Lower leg skin (tissue), 3 donors: ENCODE results near the gene FKBP14.

Experiments
- POLR2A ChIP-seq, 2 donors: fragments of 450-650 bp; IDR thresholded peaks; one replicate each; pipeline ENCODE4 v1.6.1; 2016 to 2017; ENCODE audit warnings: antibody characterized with exemption in 2 of 2, mild to moderate bottlenecking in 1 of 2, moderate library complexity in 1 of 2
- TF ChIP-seq, protein P1 (sequence below), 3 donors: fragments of 450-650 bp; IDR thresholded peaks; one replicate each; pipeline ENCODE4 v1.5.1; 2016; ENCODE audit warnings: antibody characterized with exemption in 3 of 3, mild to moderate bottlenecking in 3 of 3, moderate library complexity in 2 of 3

DNA sequence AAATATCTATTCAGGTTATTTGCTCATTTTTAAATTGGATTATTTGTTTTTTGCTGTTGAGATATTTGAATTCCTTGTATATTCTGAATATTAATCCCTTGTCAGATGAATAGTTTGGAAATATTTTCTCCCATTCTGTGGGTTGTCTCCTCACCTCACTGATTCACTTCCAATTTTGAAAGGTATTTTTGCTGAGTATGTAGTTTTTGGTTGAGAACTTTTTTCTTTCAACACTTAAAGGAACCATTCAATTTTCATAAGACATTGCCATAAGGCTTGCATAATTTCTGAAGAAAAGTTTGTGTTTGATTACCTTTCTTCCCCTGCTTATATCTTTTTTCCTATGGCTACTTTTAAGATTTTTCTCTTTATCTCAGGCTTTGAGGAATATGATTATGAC lies 28.0 kb downstream of the FKBP14 start:
- TF ChIP-seq, protein P1, sequence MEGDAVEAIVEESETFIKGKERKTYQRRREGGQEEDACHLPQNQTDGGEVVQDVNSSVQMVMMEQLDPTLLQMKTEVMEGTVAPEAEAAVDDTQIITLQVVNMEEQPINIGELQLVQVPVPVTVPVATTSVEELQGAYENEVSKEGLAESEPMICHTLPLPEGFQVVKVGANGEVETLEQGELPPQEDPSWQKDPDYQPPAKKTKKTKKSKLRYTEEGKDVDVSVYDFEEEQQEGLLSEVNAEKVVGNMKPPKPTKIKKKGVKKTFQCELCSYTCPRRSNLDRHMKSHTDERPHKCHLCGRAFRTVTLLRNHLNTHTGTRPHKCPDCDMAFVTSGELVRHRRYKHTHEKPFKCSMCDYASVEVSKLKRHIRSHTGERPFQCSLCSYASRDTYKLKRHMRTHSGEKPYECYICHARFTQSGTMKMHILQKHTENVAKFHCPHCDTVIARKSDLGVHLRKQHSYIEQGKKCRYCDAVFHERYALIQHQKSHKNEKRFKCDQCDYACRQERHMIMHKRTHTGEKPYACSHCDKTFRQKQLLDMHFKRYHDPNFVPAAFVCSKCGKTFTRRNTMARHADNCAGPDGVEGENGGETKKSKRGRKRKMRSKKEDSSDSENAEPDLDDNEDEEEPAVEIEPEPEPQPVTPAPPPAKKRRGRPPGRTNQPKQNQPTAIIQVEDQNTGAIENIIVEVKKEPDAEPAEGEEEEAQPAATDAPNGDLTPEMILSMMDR (IDR thresholded peaks at IDR 0.05) = no peak
- TF ChIP-seq POLR2A (IDR thresholded peaks at IDR 0.05) = no peak
